ENCODE results near the gene HOOK2.
"Not testable (repeated sequence)": the region's sequence is repeated elsewhere in the genome, so short reads cannot be mapped to it uniquely, and the experiment has no call there.

Gene HOOK2

GRCh38 chr19:12720296-12720695 lies 55.1 kb downstream of the HOOK2 start:
- no peak for DNase-seq

GRCh38 chr19:12715929-12716328 lies 59.4 kb downstream of the HOOK2 start:
- DNase-seq: no peak

- no peak for DNase-seq
Measured at GRCh38 chr19:12715102-12715501, 60.2 kb downstream of the HOOK2 start.

GRCh38 chr19:12713304-12713703 lies 62.0 kb downstream of the HOOK2 start:
- DNase-seq: not testable (repeated sequence)

Measured in hippocampal formation (tissue), 2 donors.